IPS-NIHi7 (cell line): ENCODE results near the gene MXD3.
"Not testable (repeated sequence)": the region's sequence is repeated elsewhere in the genome, so short reads cannot be mapped to it uniquely, and the experiment has no call there.

ENCODE experiments used
- DNase-seq: peaks from one replicate; pipeline ENCODE4 v3.0.0; 2012; ENCODE audit warnings: mixed read lengths; ENCODE audit errors: extremely low spot score

The MXD3 gene

GRCh38 chr5:177343777-177344176 lies 32.1 kb upstream of the MXD3 start:
- DNase-seq: no peak

GRCh38 chr5:177343000-177343399 lies 31.3 kb upstream of the MXD3 start:
- DNase-seq: not testable (repeated sequence)

- DNase-seq: no peak
Observed at GRCh38 chr5:177339107-177339638, 27.5 kb upstream of the MXD3 start.

- DNase-seq: no peak
Observed at GRCh38 chr5:177338251-177339106, 26.8 kb upstream of the MXD3 start.

- DNase-seq: no peak
Observed at GRCh38 chr5:177336603-177337494, 25.2 kb upstream of the MXD3 start.

DNA sequence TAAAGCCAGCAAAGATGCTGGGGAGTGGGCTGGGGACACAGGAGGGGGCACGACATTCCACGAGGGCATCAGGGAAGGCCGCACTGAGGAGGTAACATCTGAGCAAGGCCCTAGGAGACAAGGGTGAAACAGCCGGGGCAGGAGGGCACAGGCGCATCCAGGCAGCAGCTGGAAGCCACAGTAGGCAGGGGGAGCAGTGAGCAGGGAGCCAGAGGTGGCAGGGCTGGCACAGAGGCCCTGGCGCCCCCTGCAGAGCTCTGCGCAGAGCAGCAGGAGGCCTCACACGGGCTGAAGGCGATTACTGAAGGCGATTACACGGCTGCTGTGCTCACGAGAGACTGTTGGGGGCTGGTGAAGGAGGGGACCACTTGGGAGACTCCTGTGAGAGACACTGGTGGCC lies 24.4 kb upstream of the MXD3 start:
- no peak for DNase-seq

DNA sequence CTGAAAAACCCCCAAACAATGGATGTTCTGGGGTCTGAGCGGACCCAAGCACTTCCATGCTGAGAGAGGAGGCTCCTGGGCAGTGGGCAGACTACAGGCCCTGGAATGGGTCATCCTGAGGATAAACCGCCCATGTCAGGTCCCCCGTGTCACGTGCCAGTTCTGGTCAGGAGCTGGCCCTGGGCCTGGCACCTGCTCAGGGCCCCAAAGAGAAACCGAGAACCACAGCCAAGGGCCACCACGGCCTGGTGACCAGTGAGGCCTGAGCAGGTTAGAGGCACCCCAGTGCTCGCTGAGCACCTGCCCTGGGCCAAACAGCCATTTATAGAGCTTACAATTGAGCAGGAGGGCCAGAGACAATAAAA lies 24.0 kb upstream of the MXD3 start:
- no peak for DNase-seq

DNA sequence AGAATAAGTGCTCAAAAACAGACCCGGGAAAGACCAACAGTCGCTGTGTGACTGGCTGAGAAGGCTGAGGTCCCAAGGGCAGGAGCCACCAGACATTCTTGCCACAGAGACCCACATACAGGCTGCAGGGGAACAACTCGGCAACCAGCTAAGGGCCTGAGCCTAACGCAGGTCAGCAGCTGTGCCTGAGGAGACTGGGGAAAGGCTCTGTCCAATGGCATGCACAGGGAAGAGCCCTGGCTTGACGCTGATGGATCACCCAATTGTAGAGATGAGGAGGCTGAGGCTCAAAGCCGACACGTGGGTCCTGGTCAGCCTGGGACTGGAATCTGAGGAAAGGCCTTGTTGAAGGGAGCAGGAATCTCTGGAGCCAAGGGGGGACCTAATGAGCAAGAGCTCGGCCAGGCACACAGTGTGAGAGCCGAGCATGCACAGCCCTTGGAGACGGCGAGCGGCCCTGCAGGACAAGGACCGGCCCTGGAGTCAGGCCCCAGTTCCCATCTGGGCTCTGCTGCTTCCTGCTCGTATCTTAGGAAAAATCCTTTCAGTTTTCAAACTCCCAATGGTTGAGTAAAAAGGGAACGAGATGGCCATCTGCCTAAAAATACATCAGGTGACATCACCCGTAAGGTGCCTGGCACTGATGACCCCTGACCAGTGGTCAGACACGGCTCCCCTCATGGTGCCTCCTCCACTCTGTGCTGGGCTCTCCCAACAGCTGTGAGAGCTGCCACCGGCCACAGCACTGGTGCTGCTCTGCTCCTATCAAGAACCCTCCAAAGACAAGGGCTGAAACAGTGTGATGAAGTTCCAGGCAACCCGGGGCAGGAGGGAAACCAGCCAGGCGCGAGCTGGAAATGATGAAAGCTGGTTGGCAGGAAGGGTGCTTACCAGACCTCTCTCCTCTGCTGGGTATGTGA lies 23.3 kb upstream of the MXD3 start:
- no peak for DNase-seq

GRCh38 chr5:177334155-177334551 lies 22.5 kb upstream of the MXD3 start:
- no peak for DNase-seq

- no peak for DNase-seq
Observed at GRCh38 chr5:177333420-177334154, 21.9 kb upstream of the MXD3 start.

DNA sequence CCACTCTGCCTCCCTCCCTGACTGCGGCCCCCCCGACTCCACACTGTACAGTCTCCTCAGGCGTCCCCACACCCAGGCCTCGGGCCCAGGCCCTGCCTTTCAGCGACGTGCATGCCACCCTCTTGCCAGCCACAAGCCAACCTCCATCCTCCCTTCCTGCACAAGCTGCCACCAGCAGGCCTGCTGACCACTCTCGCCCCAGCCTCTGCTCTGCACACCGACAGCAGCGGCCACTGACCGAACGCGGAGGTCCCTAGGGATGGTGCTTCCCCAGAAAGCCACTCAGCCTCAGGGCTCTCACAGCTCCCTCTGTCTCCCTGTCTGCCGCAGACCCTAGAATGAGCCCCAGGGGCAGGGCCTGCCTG lies 21.2 kb upstream of the MXD3 start:
- no peak for DNase-seq

DNA sequence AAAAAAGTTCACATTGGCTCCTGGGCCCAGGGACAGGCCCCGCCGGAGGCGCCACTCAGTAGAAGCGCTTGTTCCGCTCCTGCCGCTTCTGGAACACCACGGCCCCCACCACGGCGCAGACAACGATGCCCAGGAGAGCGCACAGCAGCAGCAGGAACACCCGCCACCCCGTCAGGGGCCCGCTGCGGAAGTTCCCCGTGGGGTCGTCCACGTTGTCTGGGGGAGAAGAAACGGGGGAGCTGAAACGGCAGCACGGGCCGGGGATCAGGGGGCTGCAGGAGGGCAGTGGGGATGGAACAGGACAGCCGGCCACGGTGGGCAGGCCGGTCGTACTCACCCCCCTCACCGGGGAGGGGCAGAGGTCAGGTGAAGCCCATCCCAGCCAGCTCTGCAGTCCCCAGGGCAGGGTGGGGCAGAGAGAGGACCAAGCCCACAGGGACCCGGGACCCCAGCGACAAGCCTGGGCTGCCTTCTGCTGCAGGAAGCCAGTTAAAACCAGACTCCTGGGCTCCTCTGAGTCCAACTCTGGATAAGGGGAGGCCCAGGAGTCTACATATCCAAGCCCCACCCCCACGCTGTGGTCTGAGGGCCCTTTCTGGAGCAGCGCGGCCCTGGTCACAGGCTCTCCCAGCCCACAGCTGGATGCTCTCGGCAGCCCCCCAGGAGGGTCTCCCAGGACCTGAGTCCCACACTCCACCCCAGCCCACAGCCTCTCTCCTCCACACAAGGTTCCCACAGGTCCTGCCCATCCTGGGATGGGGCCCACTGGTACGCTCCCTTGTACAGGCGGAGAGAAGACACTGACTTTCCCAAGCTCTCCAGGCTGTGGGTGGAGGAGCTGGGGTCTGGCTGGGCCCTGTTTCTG lies 20.6 kb upstream of the MXD3 start:
- no peak for DNase-seq

GRCh38 chr5:177330991-177331842 lies 19.5 kb upstream of the MXD3 start:
- DNase-seq: no peak

- no peak for DNase-seq
Observed at GRCh38 chr5:177329883-177330282, 18.2 kb upstream of the MXD3 start.

DNA sequence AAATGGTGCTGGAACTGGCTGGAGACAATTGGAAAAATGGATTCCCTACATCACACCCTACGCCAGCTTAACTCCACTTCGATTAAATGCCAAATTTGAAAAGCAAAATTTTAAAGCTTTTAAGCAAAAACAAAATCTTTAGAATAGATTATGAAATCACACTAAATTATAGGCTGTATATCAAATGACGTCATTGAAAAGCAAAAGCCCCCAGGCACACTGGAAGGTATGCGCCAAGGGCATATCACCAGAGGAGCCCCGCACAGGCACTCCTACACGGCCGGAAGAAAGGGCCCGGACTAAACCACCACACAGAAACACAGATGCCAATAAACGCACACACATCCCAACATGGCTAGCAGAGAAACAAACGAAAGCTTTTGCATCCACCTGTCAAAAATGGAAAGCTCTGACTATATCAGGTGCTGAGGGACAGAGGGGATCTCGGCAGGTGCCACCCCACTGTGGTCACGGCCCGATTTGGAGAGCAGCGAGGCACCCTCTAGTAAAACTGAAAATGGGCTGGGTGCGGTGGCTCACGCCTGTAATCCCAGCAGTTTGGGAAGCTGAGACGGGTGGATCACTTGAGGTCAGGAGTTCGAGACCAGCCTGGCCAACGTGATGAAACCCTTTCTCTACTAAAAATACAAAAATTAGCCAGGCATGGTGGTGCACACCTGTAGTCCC lies 17.0 kb upstream of the MXD3 start:
- DNase-seq: no peak

DNA sequence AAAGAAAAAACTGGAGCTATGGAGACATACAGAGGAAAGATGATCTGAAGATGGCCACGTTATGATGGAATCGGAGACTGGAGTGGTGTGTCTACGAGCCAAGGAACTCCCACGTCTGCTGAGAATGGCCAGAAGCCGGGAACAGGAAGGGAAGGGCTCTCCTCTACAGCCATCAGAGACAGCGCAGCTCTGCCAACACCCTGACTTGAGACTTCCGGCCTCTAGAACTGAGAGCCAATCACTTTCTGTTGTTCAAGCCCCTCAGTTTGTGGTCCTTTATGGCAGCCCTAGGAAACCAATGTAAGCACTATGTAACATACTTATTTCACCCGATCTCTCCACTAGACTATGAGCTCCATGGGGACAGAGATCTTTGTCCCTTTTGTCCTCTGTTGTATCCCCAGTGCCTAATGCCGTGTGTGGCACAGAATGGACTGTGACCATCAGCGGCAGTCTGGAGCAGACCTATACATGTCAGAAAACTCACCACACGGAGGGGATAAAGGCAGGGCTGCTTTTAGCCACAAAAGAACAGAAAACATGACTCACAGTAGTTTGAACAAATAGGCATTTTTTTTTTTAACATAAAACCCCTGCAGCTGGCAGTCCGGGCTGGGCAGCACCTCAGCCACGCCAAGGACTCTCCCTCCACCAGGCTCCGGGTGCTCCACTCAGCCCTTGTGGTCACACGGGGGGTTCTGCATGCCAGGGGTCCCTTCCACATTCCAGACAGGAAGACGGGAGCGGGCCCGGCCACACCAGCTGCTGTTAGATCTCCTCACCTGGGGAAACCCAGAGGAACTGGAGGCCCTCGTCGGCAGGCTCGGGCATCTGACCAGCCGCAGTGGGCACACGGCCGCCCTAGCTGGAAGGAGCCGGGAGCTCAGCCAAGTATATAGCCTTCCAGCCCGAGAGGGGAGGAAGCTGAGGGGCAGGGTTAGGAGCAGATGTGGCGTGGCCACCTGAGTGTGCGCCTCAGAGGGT lies 16.1 kb upstream of the MXD3 start:
- no peak for DNase-seq

GRCh38 chr5:177325868-177326381 lies 14.2 kb upstream of the MXD3 start:
- no peak for DNase-seq
